HFFc6 (cell line): ENCODE results near the gene PDGFRB. TPM values are rescaled to one million over a fixed set of nuclear protein-coding genes. Genes with fewer than 3 reads are reported as not detected.

Experiments used
- DNase-seq: peaks from one replicate; pipeline ENCODE4 v3.0.0-alpha.2; 2018
- H3K27ac Mint-ChIP-seq: 2 replicates; pipeline ENCODE4 v1.8.0; 2020; ENCODE audit warnings: mild to moderate bottlenecking, mixed read lengths
- H3K27me3 Mint-ChIP-seq: 2 replicates; pipeline ENCODE4 v1.8.0; 2021; ENCODE audit warnings: mild to moderate bottlenecking, moderate library complexity, mixed read lengths; ENCODE audit not compliant: insufficient read depth
- H3K36me3 Mint-ChIP-seq: 2 replicates; pipeline ENCODE4 v1.8.0; 2021; ENCODE audit warnings: low read depth, mixed read lengths
- H3K4me1 Mint-ChIP-seq: 2 replicates; pipeline ENCODE4 v1.8.0; 2020; ENCODE audit warnings: low read depth, mixed read lengths
- H3K4me3 Mint-ChIP-seq: 2 replicates; pipeline ENCODE4 v1.8.0; 2020; ENCODE audit warnings: mild to moderate bottlenecking, moderate library complexity, mixed read lengths
- H3K9me3 Mint-ChIP-seq: 2 replicates; pipeline ENCODE4 v1.8.0; 2020; ENCODE audit warnings: mild to moderate bottlenecking, mixed read lengths
- CTCF ChIP-seq: fragments of 200-600 bp; sonication (generic); IDR thresholded peaks from 2 replicates; pipeline ENCODE4 v1.5.0; 2021; ENCODE audit warnings: antibody characterized with exemption, mild to moderate bottlenecking
- total RNA-seq, 6 experiments: library from RNA; stranded (reverse); fragmentation: NEBNext Ultra II Directional; extraction: Animal tissue kit (Norgen Biotek cat#: 25700); gene quantifications; 2 replicates in 1 of 6; 3 replicates in 5 of 6; pipeline ENCODE4 v1.2.3, GENCODE V29; 2021

Gene PDGFRB
- total RNA-seq, 6 experiments from 2014 or later = 137 to 208 (median 180) TPM

GRCh38 chr5:150114773-150115408 lies 40.8 kb downstream of the PDGFRB start:
- H3K27ac Mint-ChIP-seq = no peak overlapping the region
- TF ChIP-seq CTCF = no peak
- DNase-seq = no peak
- no peaks in the 10 kb centered on the region for H3K9me3 Mint-ChIP-seq
- H3K27me3 Mint-ChIP-seq = peaks cover 20% of the 10 kb centered on the region
- H3K4me3 Mint-ChIP-seq = no peak overlapping the region
- H3K36me3 Mint-ChIP-seq = peaks cover 10% of the 10 kb centered on the region
- H3K4me1 Mint-ChIP-seq = peaks cover 53% of the 10 kb centered on the region

- H3K4me3 Mint-ChIP-seq = no peak overlapping the region
- peak; percentile 58 for TF ChIP-seq CTCF
- peak overlapping the region; percentile 52 for H3K27ac Mint-ChIP-seq
- peaks cover 22% of the 10 kb centered on the region for H3K27me3 Mint-ChIP-seq
- H3K4me1 Mint-ChIP-seq = peaks cover 60% of the 10 kb centered on the region
- no peak for DNase-seq
- H3K36me3 Mint-ChIP-seq = peaks cover 10% of the 10 kb centered on the region
- H3K9me3 Mint-ChIP-seq = no peaks in the 10 kb centered on the region
These were observed 41.5 kb downstream of the PDGFRB start for GRCh38 chr5:150114102-150114641.

- H3K4me1 Mint-ChIP-seq = peaks cover 68% of the 10 kb centered on the region
- no peaks in the 10 kb centered on the region for H3K9me3 Mint-ChIP-seq
- no peak for TF ChIP-seq CTCF
- no peak for DNase-seq
- peaks cover 21% of the 10 kb centered on the region for H3K27me3 Mint-ChIP-seq
- H3K36me3 Mint-ChIP-seq = peaks cover 10% of the 10 kb centered on the region
- peak overlapping the region; percentile 85 for H3K27ac Mint-ChIP-seq
- peak overlapping the region; percentile 43 for H3K4me3 Mint-ChIP-seq
These were observed 42.4 kb downstream of the PDGFRB start for GRCh38 chr5:150113047-150113744.

GRCh38 chr5:150112201-150113046 lies 43.2 kb downstream of the PDGFRB start:
- H3K36me3 Mint-ChIP-seq = peaks cover 10% of the 10 kb centered on the region
- H3K4me3 Mint-ChIP-seq = peak overlapping the region; percentile 43
- TF ChIP-seq CTCF = no peak
- peaks cover 18% of the 10 kb centered on the region for H3K27me3 Mint-ChIP-seq
- peaks cover 68% of the 10 kb centered on the region for H3K4me1 Mint-ChIP-seq
- peak; percentile 89 for DNase-seq
- no peaks in the 10 kb centered on the region for H3K9me3 Mint-ChIP-seq
- H3K27ac Mint-ChIP-seq = peak overlapping the region; percentile 85

- H3K4me1 Mint-ChIP-seq = peaks cover 71% of the 10 kb centered on the region
- TF ChIP-seq CTCF = no peak
These were observed 44.5 kb downstream of the PDGFRB start for GRCh38 chr5:150111122-150111521.

More at GRCh38 chr5:150111122-150111521, 44.5 kb downstream of the PDGFRB start:
- Mint-ChIP-seq H3K27me3 (peaks cover 18% of the 10 kb centered on the region), H3K4me3 (no peak overlapping the region), H3K36me3 (peaks cover 10% of the 10 kb centered on the region), H3K9me3 (no peaks in the 10 kb centered on the region), H3K27ac (no peak overlapping the region; the same call in 1 of the 2 replicates)
- DNase-seq = no peak
